Subcutaneous adipose tissue (tissue), 4 donors: ENCODE measurements around the gene PAM. TPM values are rescaled to one million over a fixed set of nuclear protein-coding genes. Genes with fewer than 3 reads are reported as not detected.

Source experiments
- total RNA-seq, 4 donors: library from RNA; depleted of rRNA; stranded (reverse); fragments of >200 nt; gene quantifications; one replicate each; pipeline ENCODE4 v1.1.0, GENCODE V29; 2016
- TF ChIP-seq, protein P1 (sequence below): fragments of 450-650 bp; IDR thresholded peaks from one replicate; pipeline ENCODE4 v1.5.1; 2016; ENCODE audit warnings: low read depth, mild to moderate bottlenecking, control low read depth, antibody characterized with exemption, moderate library complexity

PAM gene
- total RNA-seq, 4 donors from 2014 or later: 142 to 289 (median 225) TPM

DNA sequence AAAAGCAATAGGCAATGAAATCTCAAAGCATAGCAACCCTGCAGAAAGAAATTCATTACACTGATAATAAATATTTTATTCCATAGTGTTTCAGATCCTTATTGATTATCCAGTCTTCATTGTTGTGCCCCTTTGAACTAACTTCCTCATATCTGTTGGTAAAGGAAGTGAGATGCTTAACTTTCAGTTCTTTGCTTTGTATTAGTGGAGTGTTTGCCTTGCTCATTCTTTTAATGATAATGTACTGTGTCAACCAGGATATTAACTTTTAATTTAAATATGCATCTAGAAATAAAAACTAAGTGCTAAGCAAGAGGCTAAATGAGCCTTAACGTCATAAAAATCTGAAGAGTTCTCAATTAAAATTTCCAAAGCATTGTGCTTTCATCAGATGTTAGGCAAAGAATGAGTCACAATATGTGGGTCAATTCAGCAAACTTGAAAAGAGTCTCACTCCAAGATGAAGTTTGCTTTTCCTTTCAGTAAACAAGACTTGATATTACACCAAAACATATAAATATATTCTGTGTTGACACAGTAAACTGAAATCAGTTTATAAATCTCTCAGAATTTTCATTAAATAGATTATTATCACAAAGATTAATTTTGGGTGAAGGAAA lies 258.9 kb downstream of the PAM start:
- TF ChIP-seq, protein P1, sequence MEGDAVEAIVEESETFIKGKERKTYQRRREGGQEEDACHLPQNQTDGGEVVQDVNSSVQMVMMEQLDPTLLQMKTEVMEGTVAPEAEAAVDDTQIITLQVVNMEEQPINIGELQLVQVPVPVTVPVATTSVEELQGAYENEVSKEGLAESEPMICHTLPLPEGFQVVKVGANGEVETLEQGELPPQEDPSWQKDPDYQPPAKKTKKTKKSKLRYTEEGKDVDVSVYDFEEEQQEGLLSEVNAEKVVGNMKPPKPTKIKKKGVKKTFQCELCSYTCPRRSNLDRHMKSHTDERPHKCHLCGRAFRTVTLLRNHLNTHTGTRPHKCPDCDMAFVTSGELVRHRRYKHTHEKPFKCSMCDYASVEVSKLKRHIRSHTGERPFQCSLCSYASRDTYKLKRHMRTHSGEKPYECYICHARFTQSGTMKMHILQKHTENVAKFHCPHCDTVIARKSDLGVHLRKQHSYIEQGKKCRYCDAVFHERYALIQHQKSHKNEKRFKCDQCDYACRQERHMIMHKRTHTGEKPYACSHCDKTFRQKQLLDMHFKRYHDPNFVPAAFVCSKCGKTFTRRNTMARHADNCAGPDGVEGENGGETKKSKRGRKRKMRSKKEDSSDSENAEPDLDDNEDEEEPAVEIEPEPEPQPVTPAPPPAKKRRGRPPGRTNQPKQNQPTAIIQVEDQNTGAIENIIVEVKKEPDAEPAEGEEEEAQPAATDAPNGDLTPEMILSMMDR: no peak

DNA sequence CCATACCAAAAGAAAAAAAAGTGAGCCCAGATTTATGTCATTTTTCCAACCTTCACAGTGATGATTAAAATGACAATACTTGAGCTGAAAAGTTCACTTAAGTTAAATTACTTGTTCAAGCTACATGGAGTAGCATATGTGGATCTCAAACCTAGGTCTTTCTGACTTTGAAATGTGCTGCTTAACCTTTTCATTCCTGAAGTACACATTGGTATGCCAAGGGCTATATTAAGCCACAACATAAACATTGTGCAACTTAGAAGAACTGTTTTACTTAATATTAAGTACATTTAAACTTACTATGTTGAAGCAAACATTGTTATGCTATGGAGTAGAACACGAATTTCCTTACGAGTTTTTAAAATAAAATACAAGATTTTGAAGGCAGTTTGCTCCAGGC lies 259.9 kb downstream of the PAM start:
- TF ChIP-seq, protein P1: no peak

DNA sequence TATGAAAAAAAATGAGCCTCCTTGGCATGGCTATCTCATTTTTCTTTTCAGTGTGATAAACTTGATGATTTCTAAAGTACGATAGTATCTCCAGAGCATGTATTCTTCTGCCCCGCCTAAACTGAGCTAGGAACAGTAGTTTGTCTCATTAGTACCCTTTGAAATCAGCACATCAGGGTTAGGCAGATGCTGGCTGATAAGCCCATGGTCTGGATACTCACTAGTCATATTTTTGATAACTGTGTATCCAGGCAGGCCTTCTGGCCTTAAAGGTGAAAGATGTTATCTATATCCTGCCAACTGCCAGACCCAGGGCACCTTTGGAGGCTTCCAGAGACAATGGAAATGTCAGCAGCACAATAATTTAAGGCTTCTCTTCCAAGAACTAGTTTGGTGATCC lies 261.1 kb downstream of the PAM start:
- TF ChIP-seq, protein P1: no peak

DNA sequence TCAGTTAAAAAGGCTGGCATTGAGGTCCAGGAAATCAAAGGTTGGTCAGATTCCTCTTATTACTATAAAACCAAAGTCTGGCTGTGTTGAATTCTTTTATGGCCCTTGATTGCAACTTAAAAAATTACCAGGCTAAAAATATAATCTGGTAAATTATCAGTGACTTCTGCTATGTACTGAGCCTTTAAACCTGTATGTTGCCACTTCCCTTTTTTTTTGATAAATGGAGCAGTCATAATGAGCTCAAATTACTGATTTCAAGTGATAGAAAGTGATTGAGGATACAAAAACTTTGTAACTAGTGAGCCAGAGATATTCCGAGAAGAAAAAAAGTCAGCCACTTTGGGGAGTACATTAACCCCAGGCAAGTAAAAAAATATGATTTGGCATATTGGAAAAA lies 264.7 kb downstream of the PAM start:
- TF ChIP-seq, protein P1: no peak

DNA sequence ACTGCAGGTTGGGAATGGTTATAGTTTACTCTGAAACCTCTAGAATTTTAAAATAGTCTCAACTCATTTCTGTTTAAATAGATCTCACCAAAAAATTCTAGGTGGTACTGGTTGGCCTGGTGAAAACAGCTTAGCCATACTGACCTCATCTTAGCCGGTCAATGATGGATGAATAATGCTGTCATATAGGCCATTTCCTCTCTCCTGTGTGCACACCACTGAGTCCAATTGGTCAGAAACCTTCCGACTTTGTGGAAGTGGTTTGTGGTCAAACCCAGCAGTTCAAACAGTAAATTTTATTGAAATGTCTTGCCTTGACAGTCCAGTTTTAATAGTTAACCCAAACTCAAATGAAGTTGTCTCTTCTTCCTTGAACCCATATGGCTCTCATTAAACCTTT lies 266.2 kb downstream of the PAM start:
- TF ChIP-seq, protein P1: no peak

DNA sequence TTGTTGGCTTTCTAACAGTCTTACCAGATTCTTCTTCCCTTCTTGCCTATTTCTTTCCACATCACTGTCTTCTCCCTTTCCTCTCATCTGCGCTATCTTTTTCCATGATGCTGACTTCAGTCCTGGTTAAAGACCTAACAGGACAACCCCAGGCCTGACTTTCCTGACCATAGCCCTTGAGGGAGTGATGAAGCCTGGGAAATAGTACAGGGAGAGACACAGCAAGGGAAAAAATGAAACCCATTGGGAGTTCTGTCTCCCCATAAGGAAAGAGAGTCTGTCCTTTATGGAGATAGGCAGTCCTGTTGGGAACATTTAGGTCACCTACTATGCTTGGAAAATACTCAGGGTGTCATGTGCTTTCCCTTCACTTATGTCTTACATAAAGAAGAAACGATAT lies 272.2 kb downstream of the PAM start:
- TF ChIP-seq, protein P1: no peak

DNA sequence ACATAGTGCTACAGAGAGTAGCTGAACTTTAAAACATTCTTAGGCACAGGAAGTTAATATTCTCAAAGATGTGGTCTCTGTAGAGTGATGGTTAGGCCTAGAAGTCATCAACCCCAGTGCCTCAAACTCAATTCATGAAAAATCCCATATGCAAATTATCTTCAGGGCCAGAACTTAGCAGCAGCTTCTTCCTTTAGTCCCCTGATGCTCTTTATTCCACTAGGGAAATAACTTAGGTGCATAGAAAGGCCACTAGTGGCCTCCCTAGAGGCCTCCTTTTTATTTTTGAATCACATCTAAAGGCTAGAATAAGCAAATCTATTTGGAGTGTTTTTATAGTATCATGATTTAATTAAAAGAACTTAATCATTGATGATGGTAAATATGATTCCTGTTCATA lies 276.5 kb downstream of the PAM start:
- TF ChIP-seq, protein P1: no peak
